WTC11 (cell line): ENCODE data around the gene TNFRSF13B. TPM values are rescaled to one million over a fixed set of nuclear protein-coding genes. Genes with fewer than 3 reads are reported as not detected.

Experiments used
- ATAC-seq: fragments of 200-7000 bp; cut with Tn5 transposase; 2 replicates; pipeline ENCODE4 v1.10.0; 2021; ENCODE audit warnings: mild to moderate bottlenecking, moderate library complexity
- CTCF ChIA-PET: fragments of 300-600 bp; sonication (Branson Sonifier 250); formaldehyde crosslinking; loops from one replicate; lab custom pipeline; 2021; ENCODE audit warnings: antibody characterized with exemption; lab: Charles Lee
- POLR2A ChIA-PET: fragments of 350-600 bp; sonication (Branson Sonifier 250); formaldehyde crosslinking; loops from one replicate; lab custom pipeline; 2021; ENCODE audit warnings: antibody characterized with exemption; lab: Charles Lee
- DNase-seq: peaks from one replicate; pipeline ENCODE4 v3.0.0; 2021; ENCODE audit warnings: low spot score
- H3K27ac Mint-ChIP-seq: 2 replicates; pipeline ENCODE4 v1.8.0; 2021; ENCODE audit warnings: mixed read lengths
- H3K27me3 Mint-ChIP-seq: 2 replicates; pipeline ENCODE4 v1.8.0; 2021; ENCODE audit warnings: low read depth, mild to moderate bottlenecking, moderate library complexity, mixed read lengths
- H3K36me3 Mint-ChIP-seq: 2 replicates; pipeline ENCODE4 v1.8.0; 2021; ENCODE audit warnings: mixed read lengths
- H3K4me1 Mint-ChIP-seq: 2 replicates; pipeline ENCODE4 v1.8.0; 2022; ENCODE audit warnings: mixed read lengths
- H3K4me3 Mint-ChIP-seq: 2 replicates; pipeline ENCODE4 v1.8.0; 2021; ENCODE audit warnings: mild to moderate bottlenecking, moderate library complexity, mixed read lengths
- H3K9me3 Mint-ChIP-seq: 2 replicates; pipeline ENCODE4 v1.8.0; 2021; ENCODE audit warnings: mixed read lengths
- ATF1 ChIP-seq: sonication (generic); formaldehyde crosslinking; IDR thresholded peaks from 2 replicates; pipeline ENCODE4 v1.8.1; 2023; ENCODE audit warnings: mild to moderate bottlenecking, moderate library complexity, missing genetic modification reagents
- CBFB ChIP-seq: sonication (generic); formaldehyde crosslinking; IDR thresholded peaks from 2 replicates; pipeline ENCODE4 v1.8.1; 2022; ENCODE audit warnings: mild to moderate bottlenecking, low read depth, missing genetic modification reagents
- E2F1 ChIP-seq: sonication (generic); formaldehyde crosslinking; IDR thresholded peaks from 2 replicates; pipeline ENCODE4 v1.8.0; 2022; ENCODE audit warnings: mild to moderate bottlenecking, missing genetic modification reagents
- FOXK1 ChIP-seq: sonication (generic); formaldehyde crosslinking; IDR thresholded peaks from 2 replicates; pipeline ENCODE4 v1.8.0; 2022; ENCODE audit warnings: mild to moderate bottlenecking, moderate library complexity, missing genetic modification reagents
- FOXP4 ChIP-seq: sonication (generic); formaldehyde crosslinking; IDR thresholded peaks from 2 replicates; pipeline ENCODE4 v1.8.0; 2022; ENCODE audit warnings: mild to moderate bottlenecking, missing genetic modification reagents
- GABPB1 ChIP-seq: sonication (generic); formaldehyde crosslinking; IDR thresholded peaks from 2 replicates; pipeline ENCODE4 v1.8.1; 2023; ENCODE audit warnings: mild to moderate bottlenecking, missing genetic modification reagents
- IRF2 ChIP-seq: sonication (generic); formaldehyde crosslinking; IDR thresholded peaks from 2 replicates; pipeline ENCODE4 v1.8.0; 2022; ENCODE audit warnings: low read depth, missing genetic modification reagents, borderline replicate concordance
- MYBL2 ChIP-seq: sonication (generic); formaldehyde crosslinking; IDR thresholded peaks from 2 replicates; pipeline ENCODE4 v1.8.1; 2023; ENCODE audit warnings: mild to moderate bottlenecking, moderate library complexity, missing genetic modification reagents
- NFATC4 ChIP-seq: fragments of 250-450 bp; sonication (Bioruptor Pico); IDR thresholded peaks from 2 replicates; pipeline ENCODE4 v1.9.0; 2021; ENCODE audit warnings: mild to moderate bottlenecking
- SMAD4 ChIP-seq: sonication (generic); formaldehyde crosslinking; IDR thresholded peaks from 2 replicates; pipeline ENCODE4 v1.8.0; 2022; ENCODE audit warnings: mild to moderate bottlenecking, missing genetic modification reagents
- SP1 ChIP-seq: sonication (generic); formaldehyde crosslinking; conservative IDR thresholded peaks from 2 replicates; pipeline ENCODE4 v1.8.1; 2022; ENCODE audit warnings: missing genetic modification reagents
- STAT6 ChIP-seq: sonication (generic); formaldehyde crosslinking; conservative IDR thresholded peaks from 2 replicates; pipeline ENCODE4 v1.8.1; 2023; ENCODE audit warnings: mild to moderate bottlenecking, low read depth, missing genetic modification reagents, moderate library complexity
- TP53 ChIP-seq: sonication (generic); formaldehyde crosslinking; IDR thresholded peaks from 2 replicates; pipeline ENCODE4 v1.8.1; 2023; ENCODE audit warnings: mild to moderate bottlenecking, missing genetic modification reagents
- USF2 ChIP-seq: sonication (generic); formaldehyde crosslinking; IDR thresholded peaks from 2 replicates; pipeline ENCODE4 v1.8.1; 2023; ENCODE audit warnings: mild to moderate bottlenecking, missing genetic modification reagents, moderate library complexity
- ZBTB43 ChIP-seq: sonication (generic); formaldehyde crosslinking; IDR thresholded peaks from 2 replicates; pipeline ENCODE4 v1.8.1; 2023; ENCODE audit warnings: mild to moderate bottlenecking, missing genetic modification reagents
- ZNF396 ChIP-seq: fragments of 250-450 bp; sonication (Bioruptor Pico); IDR thresholded peaks from 2 replicates; pipeline ENCODE4 v1.8.0; 2021; ENCODE audit warnings: mild to moderate bottlenecking, moderate library complexity, borderline replicate concordance
- total RNA-seq: library from RNA; stranded (reverse); gene quantifications from 3 replicates; pipeline ENCODE4 v1.2.3, GENCODE V29; 2021
- TF ChIP-seq, protein P1 (sequence below): sonication (generic); formaldehyde crosslinking; IDR thresholded peaks from 2 replicates; pipeline ENCODE4 v1.8.0; 2023; ENCODE audit warnings: mild to moderate bottlenecking, missing genetic modification reagents
- TF ChIP-seq, protein P2 (sequence below): sonication (generic); formaldehyde crosslinking; IDR thresholded peaks from 2 replicates; pipeline ENCODE4 v1.8.1; 2022; ENCODE audit warnings: mild to moderate bottlenecking, moderate library complexity, missing genetic modification reagents
- TF ChIP-seq, protein P3 (sequence below): sonication (generic); formaldehyde crosslinking; IDR thresholded peaks from 2 replicates; pipeline ENCODE4 v1.8.0; 2022; ENCODE audit warnings: mild to moderate bottlenecking, missing genetic modification reagents

The TNFRSF13B gene
- total RNA-seq, 1 experiment from 2014 or later, result not detected

GRCh38 chr17:16944334-16945135 is 27.4 kb downstream of the TNFRSF13B start:
- H3K36me3 Mint-ChIP-seq, result peaks cover 7% of the 10 kb centered on the region
- peaks cover 28% of the 10 kb centered on the region for H3K4me1 Mint-ChIP-seq
- POLR2A ChIA-PET, result no interaction called here
- no peak overlapping the region for H3K4me3 Mint-ChIP-seq
- CTCF ChIA-PET, result interaction anchor here (1.4 to 1.5 kb wide), 2 partner anchors 47 to 197 kb away, joined by 5 to 8 read pairs; no protein-coding TSS in a partner anchor
- no peak for ATAC-seq
- H3K9me3 Mint-ChIP-seq, result peaks cover 17% of the 10 kb centered on the region
- no peak overlapping the region for H3K27ac Mint-ChIP-seq
- no peak for DNase-seq
- H3K27me3 Mint-ChIP-seq, result no peaks in the 10 kb centered on the region
- TF ChIP-seq, protein P1, sequence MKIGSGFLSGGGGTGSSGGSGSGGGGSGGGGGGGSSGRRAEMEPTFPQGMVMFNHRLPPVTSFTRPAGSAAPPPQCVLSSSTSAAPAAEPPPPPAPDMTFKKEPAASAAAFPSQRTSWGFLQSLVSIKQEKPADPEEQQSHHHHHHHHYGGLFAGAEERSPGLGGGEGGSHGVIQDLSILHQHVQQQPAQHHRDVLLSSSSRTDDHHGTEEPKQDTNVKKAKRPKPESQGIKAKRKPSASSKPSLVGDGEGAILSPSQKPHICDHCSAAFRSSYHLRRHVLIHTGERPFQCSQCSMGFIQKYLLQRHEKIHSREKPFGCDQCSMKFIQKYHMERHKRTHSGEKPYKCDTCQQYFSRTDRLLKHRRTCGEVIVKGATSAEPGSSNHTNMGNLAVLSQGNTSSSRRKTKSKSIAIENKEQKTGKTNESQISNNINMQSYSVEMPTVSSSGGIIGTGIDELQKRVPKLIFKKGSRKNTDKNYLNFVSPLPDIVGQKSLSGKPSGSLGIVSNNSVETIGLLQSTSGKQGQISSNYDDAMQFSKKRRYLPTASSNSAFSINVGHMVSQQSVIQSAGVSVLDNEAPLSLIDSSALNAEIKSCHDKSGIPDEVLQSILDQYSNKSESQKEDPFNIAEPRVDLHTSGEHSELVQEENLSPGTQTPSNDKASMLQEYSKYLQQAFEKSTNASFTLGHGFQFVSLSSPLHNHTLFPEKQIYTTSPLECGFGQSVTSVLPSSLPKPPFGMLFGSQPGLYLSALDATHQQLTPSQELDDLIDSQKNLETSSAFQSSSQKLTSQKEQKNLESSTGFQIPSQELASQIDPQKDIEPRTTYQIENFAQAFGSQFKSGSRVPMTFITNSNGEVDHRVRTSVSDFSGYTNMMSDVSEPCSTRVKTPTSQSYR (CRISPR knock-in tag), result no peak
- TF ChIP-seq MYBL2, result no peak
- TF ChIP-seq USF2 (CRISPR knock-in tag), result no peak
- no peak for TF ChIP-seq E2F1 (CRISPR knock-in tag)
- no peak for TF ChIP-seq GABPB1 (CRISPR knock-in tag)
- no peak for TF ChIP-seq NFATC4
- TF ChIP-seq ZNF396, result no peak
- TF ChIP-seq, protein P2, sequence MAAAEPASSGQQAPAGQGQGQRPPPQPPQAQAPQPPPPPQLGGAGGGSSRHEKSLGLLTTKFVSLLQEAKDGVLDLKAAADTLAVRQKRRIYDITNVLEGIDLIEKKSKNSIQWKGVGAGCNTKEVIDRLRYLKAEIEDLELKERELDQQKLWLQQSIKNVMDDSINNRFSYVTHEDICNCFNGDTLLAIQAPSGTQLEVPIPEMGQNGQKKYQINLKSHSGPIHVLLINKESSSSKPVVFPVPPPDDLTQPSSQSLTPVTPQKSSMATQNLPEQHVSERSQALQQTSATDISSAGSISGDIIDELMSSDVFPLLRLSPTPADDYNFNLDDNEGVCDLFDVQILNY (CRISPR knock-in tag), result no peak
- no peak for TF ChIP-seq SMAD4 (CRISPR knock-in tag)
- no peak for TF ChIP-seq FOXK1 (CRISPR knock-in tag)
- TF ChIP-seq FOXP4 (CRISPR knock-in tag), result no peak
- TF ChIP-seq, protein P3, sequence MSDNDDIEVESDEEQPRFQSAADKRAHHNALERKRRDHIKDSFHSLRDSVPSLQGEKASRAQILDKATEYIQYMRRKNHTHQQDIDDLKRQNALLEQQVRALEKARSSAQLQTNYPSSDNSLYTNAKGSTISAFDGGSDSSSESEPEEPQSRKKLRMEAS (CRISPR knock-in tag), result no peak
- no peak for TF ChIP-seq CBFB (CRISPR knock-in tag)
- no peak for TF ChIP-seq TP53 (CRISPR knock-in tag)
- TF ChIP-seq STAT6 (CRISPR knock-in tag), result no peak
- TF ChIP-seq SP1 (CRISPR knock-in tag), result no peak
- no peak for TF ChIP-seq ZBTB43 (CRISPR knock-in tag)
- TF ChIP-seq IRF2 (CRISPR knock-in tag), result no peak
- no peak for TF ChIP-seq ATF1 (CRISPR knock-in tag)
- TF ChIP-seq, all 79 proteins: peak for 0
